Measurements from ENCODE around the gene SCG3.

SCG3 gene

DNA sequence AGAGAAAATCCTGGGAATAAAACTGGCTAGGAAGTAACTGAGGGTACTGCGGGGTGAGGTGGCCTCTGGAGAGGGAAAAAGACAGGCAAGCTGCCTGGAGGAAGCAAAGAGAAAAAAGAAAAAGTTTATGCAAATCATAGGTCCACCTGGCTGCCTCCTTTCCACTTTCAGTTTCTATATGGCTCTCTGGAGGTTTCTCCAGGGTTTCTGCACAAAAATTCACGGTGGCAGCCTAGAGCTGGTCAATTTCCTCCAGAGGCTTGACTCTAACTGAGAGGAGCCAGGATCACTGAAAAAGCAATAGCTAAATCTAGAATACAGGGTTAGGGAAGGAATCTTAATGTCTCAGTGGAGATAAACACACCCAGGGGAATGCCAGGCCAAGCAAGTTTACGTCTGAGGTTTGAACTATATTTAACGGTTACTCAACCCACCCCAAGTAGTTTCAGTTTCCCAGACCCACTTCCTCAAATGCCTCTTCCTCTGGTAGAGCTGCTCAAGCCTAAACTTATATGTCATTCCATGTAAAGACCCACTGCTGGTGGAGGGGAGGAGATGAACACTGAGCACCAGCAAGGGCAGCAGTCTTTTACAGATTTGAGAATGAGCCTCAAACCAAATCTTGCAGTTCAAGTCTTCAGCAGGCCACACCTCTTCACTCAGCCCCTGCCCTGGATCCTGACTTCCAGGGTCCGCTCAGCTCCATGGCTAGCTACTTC lies 50.4 kb downstream of the SCG3 start:
- DNase-seq, result peak; percentile 67

- no peak for DNase-seq
Observed at GRCh38 chr15:51732646-51733045, 51.3 kb downstream of the SCG3 start.

GRCh38 chr15:51735228-51736010 lies 54.1 kb downstream of the SCG3 start:
- DNase-seq, result peak; percentile 55

- DNase-seq, result no peak
Observed at GRCh38 chr15:51736069-51736468, 54.8 kb downstream of the SCG3 start.

DNA sequence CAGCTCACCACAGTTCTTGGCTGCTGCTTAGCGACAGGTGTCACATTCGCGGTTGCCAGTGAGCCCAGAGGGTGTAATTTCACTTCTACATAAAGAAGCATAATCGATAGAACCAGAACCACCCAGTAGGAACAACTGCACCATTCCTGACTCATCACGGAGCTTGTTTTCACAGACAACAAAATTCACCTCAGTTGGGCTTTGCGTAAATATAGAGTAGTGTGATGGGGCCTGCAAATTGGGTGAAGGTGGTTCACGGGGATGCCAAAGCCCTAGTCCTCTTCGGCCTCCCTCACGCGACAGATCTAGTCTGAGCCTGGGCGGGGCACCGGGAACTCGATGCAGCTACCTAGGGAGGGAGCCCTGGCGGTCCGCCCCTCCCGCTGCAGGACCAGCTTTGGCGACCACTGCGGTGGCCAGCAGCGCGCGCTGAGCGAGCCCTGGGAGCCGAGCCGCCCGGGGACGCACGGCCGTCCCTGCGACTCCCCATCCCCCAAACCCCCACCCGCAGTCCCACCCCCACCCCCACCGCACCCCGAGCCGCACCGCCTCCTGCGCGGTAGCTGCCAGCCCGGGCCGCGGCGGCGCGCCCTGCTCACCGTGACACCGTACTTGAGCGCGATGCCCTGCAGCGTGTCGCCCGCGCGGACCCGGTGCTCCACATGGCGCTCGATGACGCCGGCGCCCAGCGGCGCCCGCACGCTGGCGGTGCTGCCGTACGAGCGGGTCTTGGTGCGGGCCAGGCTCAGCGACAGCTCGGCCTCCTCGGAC lies 55.6 kb downstream of the SCG3 start:
- peak; percentile 60 for DNase-seq

DNA sequence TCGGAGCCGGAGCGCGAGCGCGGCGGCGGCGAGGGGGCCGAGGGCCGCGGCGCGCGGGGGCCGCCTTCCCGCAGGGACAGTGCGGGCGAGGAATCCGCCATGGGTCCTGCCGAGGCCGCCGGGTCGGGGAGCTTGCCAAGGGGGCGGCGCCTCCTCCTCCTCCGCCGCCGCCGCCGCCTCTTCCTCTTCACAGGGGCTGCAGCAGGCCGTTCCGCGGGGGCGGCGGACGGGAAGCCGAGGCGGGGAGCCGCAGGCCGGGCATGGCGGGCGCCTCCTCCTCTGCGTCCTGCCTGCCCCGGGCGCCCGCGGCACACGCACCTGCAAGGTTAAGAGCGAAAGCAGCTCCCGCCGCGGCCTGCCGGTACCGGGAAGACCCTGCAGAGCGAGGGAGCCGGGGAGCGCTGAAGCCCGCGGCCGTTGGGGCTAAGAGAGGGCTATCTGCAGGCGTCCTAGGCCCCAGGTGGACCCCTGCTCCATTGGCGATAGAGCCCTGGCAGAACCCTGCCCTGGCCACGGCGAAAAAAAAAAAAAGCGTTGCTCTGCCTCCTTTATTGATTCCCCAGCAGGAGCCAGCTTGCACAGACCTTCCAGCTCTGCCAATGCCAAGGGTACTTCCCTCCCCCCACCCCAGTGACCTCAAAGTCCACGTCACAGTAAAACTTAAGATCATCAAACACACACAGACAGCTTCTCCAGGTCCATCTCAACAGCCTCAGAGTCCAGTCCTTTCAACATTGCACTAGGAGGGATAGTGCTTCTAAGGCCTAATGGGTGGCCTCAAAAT lies 56.4 kb downstream of the SCG3 start, which contains the start of gene LYSMD2:
Gene LYSMD2 (minus strand): TSS at position 134 of the 784 bp plus-strand sequence. CDS start 33 bp downstream, at position 101.
- DNase-seq, result peak; percentile 71

DNA sequence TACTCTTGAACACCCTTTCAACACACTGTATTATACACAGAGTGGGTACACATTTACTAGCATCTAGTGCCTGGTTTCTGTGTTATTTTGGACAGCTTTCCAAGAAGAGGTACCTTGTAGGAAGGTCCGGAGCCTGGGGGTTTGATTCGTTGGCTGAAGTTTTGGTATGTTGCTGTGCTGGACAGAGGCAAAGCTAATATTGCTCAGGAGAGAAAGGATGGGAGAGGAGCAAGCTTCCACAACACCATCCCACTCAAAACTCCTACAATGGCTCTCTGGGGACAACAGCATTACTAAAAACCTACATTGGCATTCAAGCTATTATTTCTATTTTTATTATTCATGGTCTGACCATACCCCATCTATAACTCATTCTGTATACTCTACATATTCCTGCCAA lies 57.2 kb downstream of the SCG3 start:
- no peak for DNase-seq

GRCh38 chr15:51739061-51739712 lies 57.9 kb downstream of the SCG3 start:
- no peak for DNase-seq

GRCh38 chr15:51749307-51749706 lies 68.0 kb downstream of the SCG3 start:
- DNase-seq, result no peak

- DNase-seq, result no peak
Observed at GRCh38 chr15:51750186-51750585, 68.9 kb downstream of the SCG3 start.

DNA sequence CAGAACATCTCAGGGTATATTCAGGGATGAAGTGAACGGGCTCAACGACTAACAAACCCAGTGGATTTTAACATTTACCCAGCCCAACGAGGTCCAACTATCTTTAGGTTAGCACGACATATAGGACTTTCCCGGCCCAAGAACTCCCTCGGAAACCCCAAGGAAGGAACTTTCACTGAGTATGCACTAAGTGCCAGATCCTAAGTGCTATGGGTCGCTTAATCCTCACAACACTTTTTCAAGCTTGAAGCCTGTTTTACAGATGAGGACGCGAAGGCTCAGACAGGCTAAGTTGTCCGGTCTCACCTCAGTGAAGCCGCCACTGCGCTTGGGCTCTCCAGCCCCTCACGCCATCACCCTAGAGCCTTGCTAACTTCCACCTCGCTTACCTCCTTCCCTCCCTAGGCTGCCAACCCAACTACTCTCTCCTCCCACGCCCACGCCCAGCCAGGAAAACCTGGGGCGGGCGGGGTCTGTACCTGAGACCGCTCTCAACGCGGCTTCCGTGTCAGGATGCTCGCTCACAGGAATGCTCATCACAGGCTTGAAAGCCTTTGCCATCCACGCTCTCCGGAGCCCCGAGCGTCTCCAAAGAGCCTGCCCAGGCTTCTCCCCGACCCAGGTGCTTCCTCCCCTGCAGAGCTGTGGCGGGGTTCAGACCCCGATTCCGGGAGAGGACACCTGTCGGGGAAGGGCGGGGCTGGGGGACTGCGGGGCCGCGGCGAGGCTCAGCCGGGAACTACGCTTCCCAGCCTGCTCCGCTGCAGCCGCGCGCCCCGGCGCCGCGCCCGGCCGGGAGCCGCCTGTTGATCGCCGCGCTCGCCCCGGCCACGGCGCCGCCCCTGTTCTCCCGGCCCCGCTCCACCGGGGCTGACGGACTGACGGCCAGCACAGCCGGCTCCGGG lies 69.7 kb downstream of the SCG3 start, which contains the start of gene TMOD2:
Gene TMOD2 (plus strand): TSS at position 806 of the 905 bp plus-strand sequence. CDS start 14,845 bp downstream, outside the sequence.
- DNase-seq, result peak; percentile 53

DNA sequence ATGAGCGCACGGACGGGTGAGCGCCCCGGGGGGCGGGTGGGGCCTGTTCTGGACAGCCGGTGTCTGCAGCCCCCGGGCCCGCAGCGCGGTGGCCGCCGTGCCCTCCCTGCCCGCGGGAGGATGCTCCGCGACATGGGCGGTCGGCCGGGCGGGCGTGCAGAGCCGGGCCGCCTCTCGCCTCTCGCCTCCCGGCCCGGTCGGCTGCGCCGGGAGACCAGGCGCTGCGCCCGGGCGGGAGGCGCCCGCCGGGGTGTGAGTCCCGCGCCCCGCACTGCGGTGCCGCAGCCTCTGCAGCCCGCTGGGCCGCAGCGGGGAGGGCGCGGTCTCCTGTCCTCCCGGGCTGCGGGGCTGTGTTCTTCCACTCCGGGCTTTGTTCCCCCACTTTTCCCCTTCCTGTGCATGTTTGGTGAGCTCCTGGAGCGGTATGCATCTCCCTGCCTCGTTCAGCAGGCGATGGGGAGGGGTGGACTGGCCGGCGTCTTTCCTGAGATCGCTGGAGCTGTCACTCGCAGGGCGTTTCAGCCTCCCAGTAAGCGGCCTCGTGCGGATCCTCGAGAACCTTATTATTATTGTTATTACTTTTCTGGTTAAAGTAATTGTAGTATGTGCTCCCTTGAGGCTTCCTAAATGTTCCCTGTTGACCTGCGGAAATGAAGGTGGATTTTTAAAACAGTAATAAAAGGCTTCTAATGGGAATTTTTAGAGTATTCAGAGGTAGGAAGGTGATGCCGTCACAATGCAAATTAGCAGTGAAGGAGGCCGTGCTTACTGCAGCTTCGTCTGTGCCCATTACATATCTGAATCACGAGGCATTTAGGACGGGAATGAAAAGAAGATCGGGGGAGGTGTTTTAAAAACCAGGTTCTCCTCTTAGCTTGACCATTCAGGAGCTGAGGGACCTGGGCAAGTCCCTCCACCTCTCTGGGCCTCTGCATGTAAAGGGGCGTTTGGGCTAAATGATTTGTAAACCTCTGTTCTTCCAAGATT lies 70.7 kb downstream of the SCG3 start:
- DNase-seq, result no peak

DNA sequence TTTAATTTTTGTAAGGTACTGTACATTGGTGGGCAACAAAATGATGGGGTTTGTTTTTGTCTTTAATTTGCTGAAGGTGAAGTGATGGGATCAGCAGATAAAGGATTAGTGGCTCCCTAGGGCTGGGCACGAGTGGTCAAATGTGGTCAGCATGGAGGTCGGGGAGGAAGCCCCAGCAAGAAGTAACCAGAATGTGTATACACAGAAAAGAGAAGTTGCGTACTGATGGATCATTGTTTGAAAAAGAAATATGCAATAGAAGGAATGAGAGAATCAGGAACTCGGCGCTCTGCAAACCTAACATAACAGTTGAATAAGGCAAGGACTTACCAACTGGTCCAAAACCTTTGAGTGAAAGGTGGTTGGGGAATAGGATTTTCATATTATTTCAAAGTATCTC lies 71.6 kb downstream of the SCG3 start:
- DNase-seq, result no peak

DNA sequence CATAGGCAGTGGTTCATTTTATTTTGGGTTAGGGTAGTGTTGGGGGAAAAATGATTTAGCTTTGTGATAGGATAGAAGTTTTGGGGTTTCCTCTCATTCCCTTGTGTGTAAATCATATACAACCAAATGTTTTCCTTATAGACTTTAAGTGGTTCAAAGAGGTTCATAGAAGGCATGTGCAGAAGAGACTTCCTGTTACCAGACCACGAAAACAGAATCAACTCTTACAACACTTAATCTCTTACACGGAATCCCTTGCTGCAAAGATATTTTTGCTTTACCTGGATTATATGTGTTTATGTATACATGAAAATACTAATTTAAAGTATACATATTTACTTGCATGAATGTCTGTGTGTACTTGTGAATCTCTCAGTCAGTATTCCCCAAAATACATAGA lies 73.0 kb downstream of the SCG3 start:
- no peak for DNase-seq

DNA sequence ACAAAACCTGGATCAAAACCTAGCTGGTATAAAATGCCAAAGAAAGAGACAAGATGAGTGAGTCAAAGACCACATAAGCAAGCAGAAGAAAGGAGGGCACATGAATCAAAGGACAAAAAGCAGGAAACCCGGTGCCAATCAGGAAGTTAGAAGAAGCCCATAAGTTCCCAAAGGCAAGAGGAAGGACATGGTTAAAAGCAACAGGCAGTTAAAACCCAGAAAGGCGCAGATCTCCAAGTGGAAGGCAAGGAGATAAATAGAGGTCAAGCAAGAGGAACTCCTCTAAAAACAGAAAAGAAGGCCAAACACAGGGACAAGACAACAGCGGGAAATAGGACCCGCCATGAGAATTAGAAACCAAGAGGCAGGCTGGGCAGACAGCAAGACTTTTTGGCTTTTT lies 74.5 kb downstream of the SCG3 start:
- DNase-seq, result no peak

DNA sequence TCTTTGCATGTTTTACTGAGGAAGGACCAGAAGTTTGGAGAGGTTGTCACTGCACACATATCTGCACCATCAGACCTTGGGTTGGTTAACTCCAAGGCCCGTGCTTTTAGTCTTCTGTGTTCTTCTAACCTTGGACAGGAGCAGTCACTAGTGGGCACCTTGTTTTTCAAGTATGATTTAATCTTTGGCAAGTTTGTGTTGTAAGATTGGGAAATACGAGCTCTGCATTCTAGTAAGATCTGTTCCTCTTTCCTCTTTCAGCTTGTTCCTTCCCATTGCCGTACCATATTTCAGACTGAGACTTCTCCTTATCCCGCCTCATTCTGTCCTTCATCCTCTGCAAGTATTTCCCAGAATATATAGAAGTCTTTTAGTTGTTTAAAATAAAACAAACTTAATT lies 75.2 kb downstream of the SCG3 start:
- no peak for DNase-seq

GRCh38 chr15:51757450-51757849 lies 76.1 kb downstream of the SCG3 start:
- DNase-seq, result no peak

DNA sequence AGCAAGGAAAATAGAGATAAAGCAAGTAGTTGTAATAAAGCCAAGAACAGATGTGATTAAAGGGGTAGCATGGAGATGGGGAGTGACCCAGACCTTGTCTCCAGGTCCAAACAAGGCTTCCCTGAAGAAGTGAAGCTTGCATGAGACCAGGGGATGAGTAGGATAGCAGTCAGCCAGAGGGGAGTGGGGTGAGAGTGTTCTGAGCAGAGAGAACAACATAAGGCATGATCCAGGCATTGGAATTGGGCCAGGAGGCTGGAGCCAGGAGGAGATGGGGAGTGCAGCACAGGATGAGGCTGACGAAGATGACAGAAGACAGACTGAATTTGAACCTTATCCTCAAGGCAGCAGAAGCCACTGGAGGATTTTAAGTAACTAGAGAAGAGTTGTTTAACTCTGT lies 77.3 kb downstream of the SCG3 start:
- no peak for DNase-seq

DNA sequence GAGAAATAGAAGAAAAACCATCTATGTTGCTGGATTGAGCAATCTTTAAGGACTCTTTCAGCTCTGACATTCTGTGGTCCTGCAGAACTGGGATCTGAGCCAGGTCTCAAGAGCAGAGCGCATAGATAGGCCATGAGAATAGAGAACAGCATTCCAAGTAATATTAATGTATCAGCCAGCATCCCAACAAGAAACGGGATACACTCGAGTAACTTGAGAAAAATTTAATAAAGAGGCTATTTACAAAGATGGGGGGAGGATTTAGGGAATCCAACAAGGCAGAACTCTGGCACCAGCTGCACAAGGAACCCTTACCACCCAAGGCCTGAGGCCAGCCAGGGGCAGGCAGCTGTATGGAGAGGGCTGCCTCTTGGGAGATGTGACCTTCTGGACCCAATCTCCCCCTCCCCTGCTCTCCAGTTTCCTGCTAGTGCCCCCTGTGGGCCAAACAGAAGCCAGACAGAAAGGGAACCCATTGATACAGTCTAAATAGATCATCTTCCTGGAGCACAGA lies 78.3 kb downstream of the SCG3 start:
- no peak for DNase-seq
